ENCODE data around the gene PCNX4. TPM values are rescaled to one million over a fixed set of nuclear protein-coding genes. Genes with fewer than 3 reads are reported as not detected.
A peak's percentile ranks its signal among the peaks of the same experiment; 100 is the strongest.
"Not testable (repeated sequence)": the region's sequence is repeated elsewhere in the genome, so short reads cannot be mapped to it uniquely, and the experiment has no call there.

The PCNX4 gene
- 100 to 1,000 TPM in 1 of 4 donors, 10 to 100 TPM in 3; 63.5 to 139 (median 85.4) TPM for total RNA-seq

- intact Hi-C loops (cut with DNase I), result loop anchor here (5.0 to 10.0 kb wide), 2 partner anchors 70 to 153 kb away; partner anchors contain the start of gene PPM1A
- TF ChIP-seq POLR2A (IDR thresholded peaks at IDR 0.05) (peak in 1 of 2 donors; percentile 98), CTCF (IDR thresholded peaks at IDR 0.05) (no peak)
- peak; percentile 98 for DNase-seq
- Histone ChIP-seq H3K36me3 (no peaks in the 10 kb centered on the region), H3K27ac (peak within 1 kb of the TSS; percentile 93 to 99 (median 98)), H3K27me3 (no peaks in the 10 kb centered on the region), H3K4me1 (peaks cover 18 to 27% of the 10 kb centered on the region in 2 donors), H3K9me3 (no peaks in the 10 kb centered on the region), H3K4me3 (replicated peaks in 1 of 3) (peak within 1 kb of the TSS; percentile 45 to 81 (median 55))
- 0% methylated on average over 43 to 46 of the region's 88 CpGs for WGBS, 2 donors
Measured at GRCh38 chr14:60091550-60092525, at the start of gene PCNX4. Gene PCNX4, plus strand, starts transcription at chr14:60091923. Its CDS starts 15,716 bp downstream, at chr14:60107639.

GRCh38 chr14:60047976-60048375 lies 43.7 kb upstream of the PCNX4 start:
- H3K27me3 ChIP-seq; H3K27ac ChIP-seq; H3K9me3 ChIP-seq; intact Hi-C loops (cut with DNase I); H3K36me3 ChIP-seq; H3K4me3 ChIP-seq (replicated peaks in 1 of 3); DNase-seq; H3K4me1 ChIP-seq: not testable (repeated sequence)
- WGBS, 2 donors, result 67 to 68% methylated on average over 1 of the region's 1 CpG

GRCh38 chr14:60051721-60052221 lies 40.0 kb upstream of the PCNX4 start:
- H3K4me3 ChIP-seq (replicated peaks in 1 of 3), result no peak overlapping the region
- no peak overlapping the region for H3K27ac ChIP-seq
- DNase-seq, result no peak
- H3K36me3 ChIP-seq, result no peaks in the 10 kb centered on the region
- H3K4me1 ChIP-seq, result no peaks in the 10 kb centered on the region
- TF ChIP-seq CTCF (IDR thresholded peaks at IDR 0.05) (no peak), POLR2A (IDR thresholded peaks at IDR 0.05) (no peak)
- WGBS, 2 donors, result 70 to 87% methylated on average over 3 of the region's 3 CpGs
- no peaks in the 10 kb centered on the region for H3K9me3 ChIP-seq
- no peaks in the 10 kb centered on the region for H3K27me3 ChIP-seq
- intact Hi-C loops (cut with DNase I), result no loop called here

GRCh38 chr14:60058087-60058486 lies 33.6 kb upstream of the PCNX4 start:
- Histone ChIP-seq H3K4me1 (no peaks in the 10 kb centered on the region), H3K36me3 (no peaks in the 10 kb centered on the region), H3K27ac (no peak overlapping the region), H3K4me3 (replicated peaks in 1 of 3) (no peak overlapping the region), H3K27me3 (no peaks in the 10 kb centered on the region), H3K9me3 (no peaks in the 10 kb centered on the region)
- WGBS, 2 donors, result 76 to 78% methylated on average over 1 of the region's 1 CpG
- intact Hi-C loops (cut with DNase I), result no loop called here
- no peak for DNase-seq
- TF ChIP-seq CTCF (IDR thresholded peaks at IDR 0.05) (no peak), POLR2A (IDR thresholded peaks at IDR 0.05) (no peak)

GRCh38 chr14:60061371-60061770 lies 30.4 kb upstream of the PCNX4 start:
- intact Hi-C loops (cut with DNase I), result loop anchor here (5.0 kb wide), 1 partner anchor 121 kb away; no protein-coding TSS in a partner anchor
- Histone ChIP-seq H3K27me3 (no peaks in the 10 kb centered on the region), H3K4me3 (replicated peaks in 1 of 3) (no peak overlapping the region), H3K4me1 (no peaks in the 10 kb centered on the region), H3K36me3 (no peaks in the 10 kb centered on the region), H3K27ac (no peak overlapping the region), H3K9me3 (no peaks in the 10 kb centered on the region)
- TF ChIP-seq POLR2A (IDR thresholded peaks at IDR 0.05) (no peak), CTCF (IDR thresholded peaks at IDR 0.05) (no peak)
- no peak for DNase-seq
- WGBS, 2 donors, result 91 to 97% methylated on average over 2 of the region's 2 CpGs

Measured in thyroid gland (tissue), 4 donors.